Measurements from ENCODE around the gene PLCB3.

The PLCB3 gene

DNA sequence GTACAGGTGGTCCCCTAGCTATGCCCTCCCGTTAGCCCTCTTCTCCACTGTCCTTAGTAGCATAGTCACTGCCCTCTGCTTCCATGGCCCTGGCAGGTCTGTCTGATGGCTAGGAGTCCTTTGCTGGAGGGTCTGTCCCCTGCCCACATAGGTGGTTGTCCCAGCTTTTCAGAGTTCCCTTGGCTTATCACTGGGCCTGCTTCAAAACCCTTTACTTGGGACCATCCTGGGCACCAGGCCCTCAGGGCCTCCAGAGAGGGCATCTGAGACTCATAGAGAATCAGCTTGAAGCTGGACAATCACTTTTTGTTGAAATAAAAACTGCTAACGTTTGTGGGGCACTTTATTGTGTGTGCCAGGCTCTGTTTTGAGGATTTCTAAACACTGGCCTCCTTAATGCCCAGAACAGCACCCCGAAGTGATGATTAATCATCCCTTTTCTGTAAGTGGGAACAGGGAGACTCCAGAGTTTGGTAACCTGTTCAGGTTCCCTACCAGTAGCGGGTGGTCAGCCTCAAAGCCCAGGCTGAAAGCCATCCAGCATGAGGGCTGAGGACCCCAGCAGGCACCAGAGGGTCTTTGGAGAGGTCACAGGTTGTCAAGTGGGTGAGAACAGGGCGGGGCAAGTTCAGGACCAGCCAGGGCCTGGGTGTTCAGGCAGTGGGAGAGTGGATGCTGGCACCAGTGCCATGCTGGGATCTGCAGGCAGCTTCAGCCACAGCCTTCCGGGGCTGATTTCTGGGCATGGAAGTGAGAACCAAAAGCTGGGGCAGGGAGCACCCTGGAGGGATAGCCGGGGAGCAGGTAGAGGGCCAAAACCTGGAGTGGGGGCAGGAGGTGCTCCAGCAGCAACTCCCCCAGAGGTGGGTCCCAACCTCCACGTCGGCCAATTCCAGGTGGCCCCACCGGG, 39.3 kb downstream of the PLCB3 start:
- DNase-seq: no peak

GRCh38 chr11:64291262-64291751, 40.0 kb downstream of the PLCB3 start, which contains the start of gene KCNK4:
Gene KCNK4 (plus strand): TSS chr11:64291302. CDS start chr11:64293019, 1,717 bp downstream.
- DNase-seq: no peak

GRCh38 chr11:64291752-64292459, 40.6 kb downstream of the PLCB3 start:
- no peak for DNase-seq

DNA sequence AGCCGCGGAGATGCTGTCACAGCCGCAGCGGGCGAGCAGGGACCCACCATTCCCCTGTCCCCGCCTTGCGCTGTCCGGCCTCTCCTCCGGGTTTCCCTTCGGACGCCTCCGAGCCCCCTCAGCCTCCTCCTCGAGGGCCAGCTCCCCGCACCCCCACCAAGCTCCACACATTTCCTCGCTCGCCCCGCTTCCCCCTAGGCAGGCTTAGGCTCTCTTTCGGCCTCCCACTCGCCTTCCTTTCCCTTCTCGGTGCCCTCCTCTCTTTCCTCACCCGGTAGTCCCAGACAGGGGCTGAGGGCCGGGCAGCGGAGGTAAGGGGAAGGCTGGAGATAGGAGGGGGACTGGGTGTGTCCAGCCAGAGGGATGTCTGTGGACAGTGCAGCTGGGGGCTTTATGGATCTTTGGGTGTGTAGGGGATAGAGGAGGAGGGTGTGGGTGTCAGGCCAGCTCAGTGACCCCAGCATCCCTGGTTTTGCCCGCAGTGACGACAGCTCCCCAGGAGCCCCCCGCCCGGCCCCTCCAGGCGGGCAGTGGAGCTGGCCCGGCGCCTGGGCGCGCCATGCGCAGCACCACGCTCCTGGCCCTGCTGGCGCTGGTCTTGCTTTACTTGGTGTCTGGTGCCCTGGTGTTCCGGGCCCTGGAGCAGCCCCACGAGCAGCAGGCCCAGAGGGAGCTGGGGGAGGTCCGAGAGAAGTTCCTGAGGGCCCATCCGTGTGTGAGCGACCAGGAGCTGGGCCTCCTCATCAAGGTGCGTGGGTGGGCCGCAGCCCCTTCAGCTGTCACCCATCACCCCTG, 41.3 kb downstream of the PLCB3 start:
- DNase-seq: no peak

DNA sequence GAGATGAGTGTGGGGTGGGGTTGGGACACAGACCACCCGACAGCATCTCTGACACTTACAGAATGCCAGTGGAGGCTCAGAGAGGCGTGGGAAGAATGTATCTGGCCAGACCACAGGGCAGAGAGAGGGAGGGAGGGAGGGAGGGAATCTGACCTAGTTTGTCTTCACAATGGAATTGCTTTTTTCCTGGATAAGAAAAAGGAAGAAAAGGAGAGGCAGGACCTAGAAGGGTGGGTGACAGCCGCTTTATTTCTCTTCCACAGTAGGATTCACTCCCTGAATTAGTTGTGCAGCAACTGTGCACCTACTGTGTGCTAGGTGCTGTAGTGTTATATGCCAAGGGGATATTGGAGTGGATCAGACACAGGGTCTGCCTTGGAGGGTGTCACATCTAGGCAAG, 43.4 kb downstream of the PLCB3 start:
- DNase-seq: no peak

DNA sequence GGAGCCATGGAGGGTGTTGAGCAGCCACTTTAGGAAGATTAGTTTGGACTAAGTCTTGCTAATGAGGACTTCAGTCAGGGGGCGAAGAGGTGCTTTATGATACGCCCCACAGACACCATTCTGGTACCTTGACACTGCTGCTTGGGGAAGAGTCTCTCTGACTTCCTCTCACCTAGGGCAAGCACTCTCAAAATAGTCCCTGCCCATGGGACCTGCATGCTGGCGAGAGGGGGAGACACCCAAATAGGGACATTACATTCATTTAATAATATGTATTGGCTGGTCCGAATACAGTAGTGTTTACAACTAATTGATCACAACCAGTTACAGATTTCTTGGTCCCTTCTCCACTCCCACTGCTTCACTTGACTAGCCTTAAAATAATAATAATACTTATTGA, 44.4 kb downstream of the PLCB3 start:
- DNase-seq: no peak

- DNase-seq: no peak
Observed at GRCh38 chr11:64296236-64296635, 44.9 kb downstream of the PLCB3 start.

DNA sequence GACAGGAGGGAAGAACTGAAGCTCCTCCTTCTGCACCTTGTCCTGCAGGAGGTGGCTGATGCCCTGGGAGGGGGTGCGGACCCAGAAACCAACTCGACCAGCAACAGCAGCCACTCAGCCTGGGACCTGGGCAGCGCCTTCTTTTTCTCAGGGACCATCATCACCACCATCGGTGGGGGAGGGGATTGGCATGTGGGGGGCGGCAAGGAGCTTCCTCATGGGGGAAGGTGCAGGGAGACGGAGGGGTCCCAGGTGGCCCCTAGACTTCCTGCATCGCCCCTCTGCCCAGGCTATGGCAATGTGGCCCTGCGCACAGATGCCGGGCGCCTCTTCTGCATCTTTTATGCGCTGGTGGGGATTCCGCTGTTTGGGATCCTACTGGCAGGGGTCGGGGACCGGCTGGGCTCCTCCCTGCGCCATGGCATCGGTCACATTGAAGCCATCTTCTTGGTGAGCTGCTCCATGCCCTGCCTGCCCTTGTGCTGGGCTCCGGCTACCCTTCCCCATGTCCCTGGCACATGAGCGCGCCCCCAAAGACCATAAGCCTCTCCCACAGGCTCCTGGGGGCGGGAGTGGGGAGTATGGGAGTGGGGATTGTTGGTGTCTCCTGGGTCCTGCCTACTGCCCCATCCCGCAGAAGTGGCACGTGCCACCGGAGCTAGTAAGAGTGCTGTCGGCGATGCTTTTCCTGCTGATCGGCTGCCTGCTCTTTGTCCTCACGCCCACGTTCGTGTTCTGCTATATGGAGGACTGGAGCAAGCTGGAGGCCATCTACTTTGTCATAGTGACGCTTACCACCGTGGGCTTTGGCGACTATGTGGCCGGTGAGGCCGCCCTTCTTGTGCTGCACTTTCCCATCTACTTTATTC, 45.7 kb downstream of the PLCB3 start:
- no peak for DNase-seq

GRCh38 chr11:64297699-64298358, 46.5 kb downstream of the PLCB3 start:
- no peak for DNase-seq

- no peak for DNase-seq
Observed at GRCh38 chr11:64298966-64299846, 47.9 kb downstream of the PLCB3 start.

- DNase-seq: no peak
Observed at GRCh38 chr11:64299847-64300648, 48.7 kb downstream of the PLCB3 start, which contains the start of gene CATSPERZ. Gene CATSPERZ (plus strand): TSS chr11:64300358. CDS start chr11:64300411, 53 bp downstream.

DNA sequence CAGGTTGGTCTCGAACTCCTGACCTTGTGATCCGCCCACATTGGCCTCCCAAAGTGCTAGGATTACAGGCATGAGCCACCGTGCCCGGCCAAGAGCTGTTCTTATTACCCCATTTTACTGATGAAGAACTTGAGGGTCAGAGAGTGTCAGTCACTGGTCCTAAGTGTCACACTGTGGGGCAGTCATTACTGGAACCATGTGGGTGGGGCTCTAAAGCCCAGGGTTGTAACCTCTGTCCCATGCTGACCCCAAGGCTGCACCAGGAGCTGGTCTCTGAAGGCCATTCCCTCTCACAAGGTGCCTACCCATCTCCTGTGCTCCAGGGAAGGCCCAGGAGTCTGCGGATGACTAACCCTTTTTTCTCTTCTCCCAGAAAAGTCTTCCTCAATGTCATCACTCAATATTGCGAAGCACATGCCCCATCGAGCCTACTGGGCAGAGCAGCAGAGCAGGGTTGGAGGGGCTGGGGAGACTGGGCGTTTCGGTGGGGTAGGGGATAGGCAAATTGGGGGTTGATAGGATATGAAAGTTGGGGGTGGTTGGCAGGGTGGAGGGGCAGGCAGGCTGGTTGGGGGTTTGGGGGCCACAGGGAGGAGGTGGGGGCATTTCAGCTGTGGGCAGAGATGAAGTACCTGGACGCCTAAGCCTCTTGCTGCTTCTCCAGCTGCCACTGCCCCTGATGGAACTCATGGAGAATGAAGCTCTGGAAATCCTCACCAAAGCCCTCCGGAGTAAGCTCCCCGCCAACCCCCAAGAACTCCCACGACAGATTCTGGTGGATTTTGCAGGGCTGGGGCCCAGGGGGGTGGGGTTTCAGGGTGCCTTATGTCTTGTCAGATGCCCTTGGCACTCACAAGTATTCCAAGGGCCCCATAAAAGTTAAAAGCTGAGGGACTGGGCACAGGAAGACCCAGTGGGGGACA, 52.0 kb downstream of the PLCB3 start:
- no peak for DNase-seq

- no peak for DNase-seq
Observed at GRCh38 chr11:64304032-64304315, 52.6 kb downstream of the PLCB3 start.

DNA sequence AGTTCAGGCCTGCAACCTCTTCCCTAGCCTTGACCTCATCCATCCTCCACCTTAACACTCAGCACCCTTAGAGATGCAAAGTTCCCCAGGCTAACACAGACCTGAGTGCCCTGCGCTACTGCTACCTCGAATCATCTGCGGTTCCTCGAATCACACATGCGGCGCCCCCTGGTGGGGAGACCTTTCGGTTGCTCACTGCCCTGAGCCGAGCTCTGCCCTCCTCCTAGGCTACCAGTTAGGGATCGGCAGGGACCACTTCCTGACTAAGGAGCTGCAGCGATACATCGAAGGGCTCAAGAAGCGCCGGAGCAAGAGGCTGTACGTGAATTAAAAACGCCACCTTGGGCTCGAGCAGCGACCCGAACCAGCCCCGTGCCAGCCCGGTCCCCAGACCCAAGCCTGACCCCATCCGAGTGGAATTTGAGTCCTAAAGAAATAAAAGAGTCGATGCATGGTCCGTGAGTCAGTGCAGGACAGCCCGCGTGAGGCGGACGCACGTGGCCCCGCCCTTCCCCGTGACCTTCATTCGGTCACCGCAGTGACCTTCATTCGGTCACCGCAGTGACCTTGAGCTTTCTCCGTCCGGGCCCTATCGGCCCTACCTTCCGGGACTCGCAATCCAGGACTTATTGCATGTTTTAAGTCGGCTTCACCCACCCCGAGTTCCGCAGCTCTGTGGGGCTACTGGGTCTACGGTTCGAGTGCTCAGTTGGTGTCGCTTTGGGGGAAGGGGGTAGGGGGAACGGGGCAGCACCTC, 53.2 kb downstream of the PLCB3 start:
- peak; percentile 99 for DNase-seq

DNA sequence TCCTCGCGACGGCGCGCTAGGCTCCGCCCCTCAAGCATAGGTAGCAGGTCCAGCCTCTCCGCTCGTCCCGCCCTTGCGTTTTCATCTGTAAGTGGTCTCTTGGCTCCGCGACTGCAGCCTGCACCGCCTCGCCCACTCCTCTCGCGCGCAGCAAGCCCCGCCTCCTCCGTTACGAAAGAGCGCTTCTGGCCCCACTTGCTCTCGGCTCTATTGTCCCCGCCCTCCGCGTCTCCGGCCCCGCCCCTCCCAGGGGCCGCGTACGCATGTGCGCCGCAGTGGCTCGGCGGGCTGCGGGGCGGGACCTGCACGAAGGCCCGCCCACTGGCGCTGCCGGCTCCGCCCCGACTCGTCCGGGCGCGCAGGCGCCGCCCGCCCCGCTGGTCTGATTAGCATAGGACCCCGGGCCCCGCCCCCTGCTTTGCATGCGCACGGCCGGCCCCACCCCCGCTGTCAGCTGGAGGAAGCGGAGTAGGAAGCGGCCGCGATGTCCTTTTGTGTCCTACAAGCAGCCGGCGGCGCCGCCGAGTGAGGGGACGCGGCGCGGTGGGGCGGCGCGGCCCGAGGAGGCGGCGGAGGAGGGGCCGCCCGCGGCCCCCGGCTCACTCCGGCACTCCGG, 53.9 kb downstream of the PLCB3 start, which contains the start of gene ESRRA:
Gene ESRRA, plus strand, starts transcription at position 450 of the 616 bp plus-strand sequence. CDS start 1,656 bp downstream, outside the sequence.
- peak; percentile 100 for DNase-seq

DNA sequence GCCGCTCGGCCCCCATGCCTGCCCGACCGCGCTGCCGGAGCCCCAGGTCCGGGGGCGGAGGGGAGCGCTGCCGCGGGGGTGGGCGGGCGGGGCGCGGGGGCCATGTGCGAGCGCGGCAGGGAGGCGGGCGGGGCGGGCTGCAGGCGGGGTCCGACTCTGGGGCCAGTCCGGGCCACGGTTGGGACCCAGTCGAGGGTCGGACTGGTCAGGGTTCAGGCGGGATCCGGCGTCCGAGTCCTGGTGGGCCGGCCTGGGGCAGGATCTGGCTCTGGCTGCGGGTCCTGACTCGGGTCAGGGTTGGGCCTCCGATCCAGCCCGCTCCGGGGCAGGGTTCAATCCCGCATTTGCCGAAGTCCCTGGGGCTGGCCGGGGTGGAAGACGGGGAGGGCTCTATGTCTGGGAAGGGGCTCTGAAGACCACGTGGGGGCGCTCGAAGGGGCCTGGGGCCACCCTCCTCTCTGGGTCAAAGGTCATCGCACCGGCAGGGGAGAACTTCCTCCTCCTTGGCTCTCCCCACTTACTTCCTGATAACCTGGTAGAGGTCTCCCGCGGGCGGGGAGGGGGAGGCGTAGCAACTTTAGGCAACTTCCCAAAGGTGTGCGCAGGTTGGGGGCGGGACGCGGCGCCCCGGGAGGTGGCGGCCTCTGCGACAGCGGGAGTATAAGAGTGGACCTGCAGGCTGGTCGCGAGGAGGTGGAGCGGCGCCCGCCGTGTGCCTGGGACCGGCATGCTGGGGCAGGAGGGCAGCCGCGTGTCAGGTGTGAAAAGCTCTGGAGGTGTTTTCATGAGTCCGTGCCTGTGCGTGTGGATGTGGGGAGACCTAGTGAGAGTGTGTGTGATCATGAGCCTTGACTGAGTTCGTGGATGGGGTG, 54.6 kb downstream of the PLCB3 start:
- peak; percentile 81 for DNase-seq

All from stimulated activated CD8-positive, alpha-beta memory T cell treated with anti-CD3 and anti-CD28 coated beads, Interleukin-4, amount 100 ng/mL, for 48 hours (primary cell).